Midbrain (tissue), 1 donor: Measurements from ENCODE around the gene CSH2.
A peak's percentile ranks its signal among the peaks of the same experiment; 100 is the strongest.

ENCODE experiments used
- DNase-seq: peaks from one replicate; lab custom pipeline; 2025; lab: John Stamatoyannopoulos, UW

Gene CSH2

GRCh38 chr17:63834431-63835166, 38.9 kb downstream of the CSH2 start:
- DNase-seq, result peak; percentile 67

- DNase-seq, result no peak
These were observed 39.6 kb downstream of the CSH2 start for GRCh38 chr17:63833741-63834373.

DNA sequence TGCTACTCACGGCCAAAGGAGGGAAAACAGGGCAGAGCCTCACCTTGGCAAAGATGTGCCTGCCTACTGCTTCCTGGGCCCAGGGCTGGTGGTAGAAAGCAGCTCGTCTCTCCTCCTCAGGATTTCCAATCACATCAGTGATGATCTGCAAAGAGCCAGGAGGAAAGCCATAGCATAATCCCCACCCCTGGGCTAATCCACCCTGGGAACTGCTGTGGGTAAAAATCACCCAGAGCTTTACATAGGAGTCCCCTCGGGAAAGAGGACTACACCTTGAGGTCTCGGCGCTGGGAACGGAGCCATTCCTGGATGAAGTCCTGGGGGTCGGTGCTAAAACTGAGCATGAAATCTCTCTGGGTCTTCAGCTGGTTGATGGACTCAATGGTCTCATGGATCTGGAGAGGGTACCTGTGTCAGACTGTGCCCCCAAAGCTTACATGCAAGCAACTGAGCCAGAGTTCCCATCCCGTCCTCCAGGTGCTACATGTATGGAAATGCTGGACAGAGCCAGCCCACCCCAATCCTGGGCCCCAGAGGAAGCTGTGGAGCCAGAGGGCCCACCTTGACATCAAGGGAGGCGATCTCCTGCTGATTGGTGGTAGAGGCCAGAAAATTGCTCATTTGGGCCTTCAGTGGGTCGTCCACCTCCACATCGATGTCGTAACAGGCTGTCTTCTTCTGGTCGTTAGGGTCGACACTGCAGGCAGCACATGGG, 40.3 kb downstream of the CSH2 start:
- no peak for DNase-seq

GRCh38 chr17:63832455-63832854, 41.0 kb downstream of the CSH2 start:
- DNase-seq, result no peak

GRCh38 chr17:63832014-63832413, 41.5 kb downstream of the CSH2 start:
- DNase-seq, result no peak

DNA sequence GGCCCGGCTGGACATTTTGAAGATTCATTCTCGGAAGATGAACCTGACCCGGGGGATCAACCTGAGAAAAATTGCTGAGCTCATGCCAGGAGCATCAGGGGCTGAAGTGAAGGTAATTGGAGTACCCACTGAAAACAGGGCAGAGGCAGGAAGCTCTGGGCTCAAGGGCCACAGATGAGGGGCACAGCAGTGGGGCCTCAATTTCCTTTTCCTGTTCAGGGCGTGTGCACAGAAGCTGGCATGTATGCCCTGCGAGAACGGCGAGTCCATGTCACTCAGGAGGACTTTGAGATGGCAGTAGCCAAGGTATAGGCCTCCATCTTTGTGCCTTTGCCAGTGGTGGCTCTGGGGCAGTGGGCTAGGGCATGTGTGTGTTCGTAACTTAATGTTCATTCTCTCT, 42.0 kb downstream of the CSH2 start:
- DNase-seq, result no peak

DNA sequence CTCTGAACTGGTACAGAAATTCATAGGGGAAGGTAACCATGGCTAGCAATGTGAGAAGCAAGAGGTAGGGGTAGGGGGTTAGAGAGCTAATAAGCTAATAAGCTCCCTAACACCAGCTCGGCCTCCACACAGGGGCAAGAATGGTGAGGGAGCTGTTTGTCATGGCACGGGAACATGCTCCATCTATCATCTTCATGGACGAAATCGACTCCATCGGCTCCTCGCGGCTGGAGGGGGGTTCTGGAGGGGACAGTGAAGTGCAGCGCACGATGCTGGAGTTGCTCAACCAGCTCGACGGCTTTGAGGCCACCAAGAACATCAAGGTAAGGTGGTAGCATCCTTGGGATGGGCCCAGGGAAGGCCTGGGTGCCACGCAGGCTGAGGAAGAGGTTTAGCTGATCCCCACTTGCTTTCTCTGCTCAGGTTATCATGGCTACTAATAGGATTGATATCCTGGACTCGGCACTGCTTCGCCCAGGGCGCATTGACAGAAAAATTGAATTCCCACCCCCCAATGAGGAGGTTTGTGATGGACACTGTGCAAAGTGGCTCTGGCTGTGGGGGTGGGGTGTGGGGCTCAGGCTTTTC, 42.5 kb downstream of the CSH2 start:
- DNase-seq, result no peak

GRCh38 chr17:63830278-63830677, 43.2 kb downstream of the CSH2 start:
- no peak for DNase-seq

DNA sequence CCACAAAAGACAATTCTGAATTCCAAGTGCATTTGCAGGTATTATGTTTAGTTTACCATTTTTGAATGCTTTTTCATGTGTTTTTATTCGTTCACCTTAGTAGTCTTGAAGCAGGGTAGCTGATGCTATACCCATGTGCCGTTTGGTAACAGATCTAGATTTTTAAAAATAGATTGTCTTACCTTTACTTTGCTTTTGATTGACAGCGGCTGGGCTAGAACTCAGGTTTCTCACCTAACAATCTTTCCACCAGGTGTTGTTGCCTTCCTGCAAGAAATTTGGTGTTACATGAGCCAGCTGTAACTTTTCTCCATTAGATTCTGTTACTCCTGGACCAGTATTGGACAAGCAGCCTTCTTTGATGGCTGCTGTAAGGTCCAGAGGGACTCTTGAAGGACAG, 44.5 kb downstream of the CSH2 start:
- no peak for DNase-seq

DNA sequence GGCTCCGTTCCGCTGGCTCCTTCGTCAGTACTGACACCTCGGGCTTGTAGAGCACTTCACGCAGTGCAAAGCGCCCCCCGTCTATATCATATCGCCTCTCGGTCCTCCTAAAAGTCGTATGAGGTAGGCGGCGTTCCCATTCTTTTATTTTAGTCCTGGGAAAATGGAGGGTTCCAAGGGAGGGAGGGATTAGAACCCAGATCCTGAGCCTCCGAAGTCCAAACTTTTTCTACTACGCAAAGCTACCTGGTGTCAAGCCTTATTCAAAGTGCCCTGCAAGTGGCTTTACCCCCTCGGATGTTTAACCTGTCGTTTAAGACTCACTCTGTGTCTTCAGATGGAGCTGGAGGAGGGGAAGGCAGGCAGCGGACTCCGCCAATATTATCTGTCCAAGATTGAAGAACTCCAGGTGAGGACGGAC, 45.7 kb downstream of the CSH2 start:
- DNase-seq, result no peak

DNA sequence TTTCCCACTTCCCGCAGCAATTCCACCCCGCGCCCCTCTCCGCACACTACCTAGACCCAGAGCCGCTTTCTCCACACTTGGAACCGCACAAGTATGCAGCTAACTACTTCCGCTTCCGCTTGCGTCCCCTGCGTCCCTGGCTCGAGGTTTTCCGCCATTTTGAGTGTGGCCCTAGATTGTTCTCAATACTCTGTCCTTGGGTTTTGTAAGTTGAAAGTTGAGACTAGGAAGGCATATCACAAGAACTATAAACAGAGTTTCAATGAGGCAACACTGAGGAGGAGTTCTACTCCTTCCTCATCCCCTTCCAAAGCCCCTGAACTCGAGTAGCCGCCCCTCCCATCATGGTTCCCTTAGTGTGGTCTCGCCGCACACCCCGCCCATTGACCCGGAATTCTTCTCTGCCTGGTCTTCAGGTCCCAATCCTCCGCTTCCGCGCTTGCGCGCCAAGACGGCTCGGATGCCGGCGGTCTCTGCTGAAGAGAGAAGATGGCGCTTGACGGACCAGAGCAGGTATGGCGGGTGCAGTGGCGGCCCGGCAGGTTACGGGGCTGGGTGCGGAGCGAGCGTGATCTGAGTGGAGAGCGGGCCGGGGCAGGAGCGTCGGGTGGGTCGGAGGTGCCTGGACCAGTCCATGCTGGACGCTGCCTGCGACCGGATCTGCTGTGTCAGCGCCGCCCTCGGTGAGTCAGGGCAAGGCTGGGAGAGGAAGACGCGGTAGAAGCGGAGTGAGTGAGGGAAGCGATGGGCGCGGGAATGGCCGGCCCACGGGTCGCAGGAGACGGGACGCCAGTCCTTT, 46.3 kb downstream of the CSH2 start, which contains the start of the genes FTSJ3 and PSMC5:
Gene FTSJ3, minus strand, starts transcription at position 662 of the 799 bp plus-strand sequence. CDS start 761 bp downstream, outside the sequence.
Gene PSMC5, plus strand, starts transcription at position 430 of the 799 bp plus-strand sequence. Its CDS starts 60 bp downstream, at position 490.
- DNase-seq, result peak; percentile 97

DNA sequence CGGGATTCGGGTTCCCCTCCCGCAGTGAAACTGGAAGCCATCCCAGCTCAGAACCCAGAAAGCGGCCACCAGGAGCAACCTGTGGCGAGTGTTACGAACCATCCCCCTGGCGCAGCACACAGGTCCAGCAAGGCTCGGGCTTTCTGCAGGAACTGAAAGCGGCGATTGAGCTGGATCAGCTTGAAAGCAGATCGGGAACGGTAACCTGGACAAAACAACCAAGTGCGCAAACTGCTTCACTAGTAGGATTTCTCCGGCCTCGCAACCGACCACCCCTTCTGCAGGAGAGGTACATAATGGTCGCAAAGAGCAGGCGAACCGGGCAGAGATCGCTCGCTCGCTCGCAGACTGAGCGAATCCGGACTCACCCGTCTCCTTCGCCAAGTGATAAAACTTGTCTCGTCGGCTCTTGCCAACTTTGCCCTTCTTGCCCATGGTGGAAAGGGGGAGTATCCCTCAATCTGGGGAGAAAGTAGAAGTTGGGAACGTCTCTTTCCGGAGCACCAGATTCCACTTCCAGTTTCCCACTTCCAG, 46.9 kb downstream of the CSH2 start:
- DNase-seq, result no peak

- no peak for DNase-seq
These were observed 49.1 kb downstream of the CSH2 start for GRCh38 chr17:63824362-63824761.

DNA sequence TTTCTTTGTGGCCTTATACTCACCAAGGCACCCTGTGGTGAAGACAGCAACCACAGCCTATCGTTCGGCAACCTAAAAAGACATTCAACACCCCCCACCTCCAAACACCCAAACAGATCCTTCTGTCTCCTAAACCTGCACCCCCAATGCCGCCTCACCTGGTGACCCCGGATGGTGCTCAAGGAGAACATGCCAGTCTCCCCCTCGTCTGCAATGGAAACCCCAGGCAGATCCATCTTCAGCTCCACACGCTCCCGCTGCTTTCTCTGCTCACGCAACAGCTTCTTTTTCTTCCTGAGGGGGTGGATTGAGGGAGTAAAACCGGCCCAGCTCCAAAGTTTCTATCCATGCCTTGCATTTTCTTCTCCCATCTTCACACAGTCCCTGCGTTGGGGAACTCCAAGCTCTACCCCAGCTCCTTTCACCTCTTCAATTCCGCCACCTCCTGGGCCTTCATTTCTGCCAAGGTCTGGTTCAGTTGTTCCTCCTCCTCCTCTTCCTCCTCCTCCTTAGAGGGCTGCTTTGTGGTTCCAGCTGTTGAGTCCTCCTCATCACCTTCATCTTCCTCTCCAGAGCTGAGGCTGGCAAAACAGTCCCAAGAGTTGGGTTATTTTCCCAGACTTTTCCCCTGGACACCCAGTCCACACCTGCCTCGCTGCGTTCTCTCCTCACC, 49.7 kb downstream of the CSH2 start:
- no peak for DNase-seq

DNA sequence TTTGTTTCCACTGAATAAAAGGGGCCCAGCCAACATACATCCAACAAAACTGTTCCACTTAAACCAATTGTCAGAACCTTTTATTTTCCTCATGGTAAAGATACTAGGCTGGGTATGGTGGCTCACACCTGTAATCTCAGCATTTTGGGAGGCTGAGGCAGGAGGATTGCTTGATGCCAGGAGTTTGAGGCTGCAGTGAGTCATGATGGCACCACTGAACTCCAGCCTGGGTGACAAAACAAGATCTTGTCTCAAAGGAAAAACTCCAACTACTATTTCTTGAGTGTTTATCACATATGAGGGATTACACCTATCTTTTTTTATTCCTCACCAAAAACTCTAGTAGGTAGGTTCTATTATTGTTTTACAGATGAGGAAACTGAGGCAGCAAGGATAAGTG, 50.9 kb downstream of the CSH2 start:
- no peak for DNase-seq
